HL-60 (cell line): ENCODE results near the gene EPB41L2.

Source experiments
- DNase-seq, 2 experiments: peaks; one replicate each; pipeline ENCODE4 v3.0.0-alpha.2; 2010 to 2020; ENCODE audit warnings: low read depth in 1 of 2, low spot score in 1 of 2
- H3K27ac ChIP-seq: fragments of 250-450 bp; sonication (Bioruptor Pico); replicated peaks from 2 replicates; pipeline ENCODE4 v1.5.1; 2020; ENCODE audit warnings: mild to moderate bottlenecking, moderate library complexity
- H3K27me3 ChIP-seq: fragments of 250-450 bp; sonication (Bioruptor Pico); 2 replicates; pipeline ENCODE4 v1.5.1; 2021; ENCODE audit warnings: mild to moderate bottlenecking, moderate library complexity; ENCODE audit not compliant: insufficient read depth, poor library complexity, severe bottlenecking
- H3K4me3 ChIP-seq: replicated peaks from 2 replicates; pipeline ENCODE4 v1.5.1; 2011; ENCODE audit warnings: mild to moderate bottlenecking, control low read depth, low read length; ENCODE audit not compliant: insufficient read depth
- GABPA ChIP-seq: IDR thresholded peaks from 2 replicates; pipeline ENCODE4 v1.6.1; 2012; ENCODE audit warnings: low read depth
- POLR2AphosphoS5 ChIP-seq: IDR thresholded peaks from 2 replicates; pipeline ENCODE4 v1.6.1; 2012; ENCODE audit warnings: low read depth
- SPI1 ChIP-seq: IDR thresholded peaks from 2 replicates; pipeline ENCODE4 v1.6.1; 2012; ENCODE audit warnings: low read depth, mild to moderate bottlenecking, borderline replicate concordance
- long read RNA-seq: library from polyadenylated mRNA; unstranded; transcript quantifications from one replicate; pipeline ENCODE4 v2.0.0, GENCODE V29; 2020
- TF ChIP-seq, protein P1 (sequence below): IDR thresholded peaks from 2 replicates; pipeline ENCODE4 v1.6.1; 2012; ENCODE audit warnings: low read depth; ENCODE audit not compliant: insufficient replicate concordance
- TF ChIP-seq, protein P2 (sequence below): IDR thresholded peaks from one replicate; pipeline ENCODE4 v1.5.1; 2011; ENCODE audit warnings: low read length, control low read depth, inconsistent platforms; ENCODE audit not compliant: insufficient read depth

Gene EPB41L2
- long read RNA-seq = 0 reads

DNA sequence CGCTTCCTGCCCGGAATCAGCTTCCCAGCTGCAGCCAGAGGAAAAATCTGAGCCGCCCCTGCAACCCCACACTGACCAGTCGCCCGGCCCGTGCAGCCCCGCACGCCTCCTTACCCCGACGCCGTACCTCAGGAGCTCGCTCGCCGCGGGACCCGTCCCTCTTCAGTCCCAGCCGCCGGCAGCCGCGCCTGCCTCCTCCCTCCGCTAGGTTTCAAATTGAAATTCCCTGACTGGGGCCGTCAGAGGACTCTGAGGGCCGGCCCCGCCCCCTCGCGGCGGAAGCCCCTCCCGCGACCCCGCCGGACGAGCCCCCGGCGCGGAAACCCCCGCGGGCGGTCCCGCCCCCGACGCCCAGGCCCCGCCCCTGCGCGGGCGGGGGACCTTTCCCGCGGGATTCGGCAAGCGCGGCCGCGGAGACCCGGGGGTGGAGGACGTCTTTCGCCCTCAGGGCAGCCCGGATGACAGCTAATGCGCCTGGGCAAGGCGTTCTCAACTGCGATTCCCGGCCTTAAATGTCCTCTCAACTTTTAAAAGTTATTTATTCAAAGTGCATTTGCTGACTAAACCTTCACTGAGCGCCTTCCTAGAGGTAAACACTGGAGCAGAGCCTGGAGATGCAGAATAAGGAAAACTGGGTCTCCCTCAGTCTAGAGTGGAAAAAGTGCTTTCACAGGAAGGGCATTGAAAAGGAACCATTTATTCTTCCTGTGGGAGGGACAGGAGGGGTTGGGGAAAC lies at the start of gene EPB41L2:
Gene EPB41L2, minus strand, starts transcription at position 218 of the 736 bp plus-strand sequence. CDS start 106,760 bp downstream, outside the sequence.
- H3K27me3 ChIP-seq = peaks cover 22% of the 10 kb centered on the region
- H3K27ac ChIP-seq = no peak within 1 kb of the TSS
- no peak for TF ChIP-seq POLR2AphosphoS5
- TF ChIP-seq SPI1 = no peak
- TF ChIP-seq, protein P1, sequence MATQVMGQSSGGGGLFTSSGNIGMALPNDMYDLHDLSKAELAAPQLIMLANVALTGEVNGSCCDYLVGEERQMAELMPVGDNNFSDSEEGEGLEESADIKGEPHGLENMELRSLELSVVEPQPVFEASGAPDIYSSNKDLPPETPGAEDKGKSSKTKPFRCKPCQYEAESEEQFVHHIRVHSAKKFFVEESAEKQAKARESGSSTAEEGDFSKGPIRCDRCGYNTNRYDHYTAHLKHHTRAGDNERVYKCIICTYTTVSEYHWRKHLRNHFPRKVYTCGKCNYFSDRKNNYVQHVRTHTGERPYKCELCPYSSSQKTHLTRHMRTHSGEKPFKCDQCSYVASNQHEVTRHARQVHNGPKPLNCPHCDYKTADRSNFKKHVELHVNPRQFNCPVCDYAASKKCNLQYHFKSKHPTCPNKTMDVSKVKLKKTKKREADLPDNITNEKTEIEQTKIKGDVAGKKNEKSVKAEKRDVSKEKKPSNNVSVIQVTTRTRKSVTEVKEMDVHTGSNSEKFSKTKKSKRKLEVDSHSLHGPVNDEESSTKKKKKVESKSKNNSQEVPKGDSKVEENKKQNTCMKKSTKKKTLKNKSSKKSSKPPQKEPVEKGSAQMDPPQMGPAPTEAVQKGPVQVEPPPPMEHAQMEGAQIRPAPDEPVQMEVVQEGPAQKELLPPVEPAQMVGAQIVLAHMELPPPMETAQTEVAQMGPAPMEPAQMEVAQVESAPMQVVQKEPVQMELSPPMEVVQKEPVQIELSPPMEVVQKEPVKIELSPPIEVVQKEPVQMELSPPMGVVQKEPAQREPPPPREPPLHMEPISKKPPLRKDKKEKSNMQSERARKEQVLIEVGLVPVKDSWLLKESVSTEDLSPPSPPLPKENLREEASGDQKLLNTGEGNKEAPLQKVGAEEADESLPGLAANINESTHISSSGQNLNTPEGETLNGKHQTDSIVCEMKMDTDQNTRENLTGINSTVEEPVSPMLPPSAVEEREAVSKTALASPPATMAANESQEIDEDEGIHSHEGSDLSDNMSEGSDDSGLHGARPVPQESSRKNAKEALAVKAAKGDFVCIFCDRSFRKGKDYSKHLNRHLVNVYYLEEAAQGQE = no peak
- TF ChIP-seq GABPA = no peak
- TF ChIP-seq, protein P2, sequence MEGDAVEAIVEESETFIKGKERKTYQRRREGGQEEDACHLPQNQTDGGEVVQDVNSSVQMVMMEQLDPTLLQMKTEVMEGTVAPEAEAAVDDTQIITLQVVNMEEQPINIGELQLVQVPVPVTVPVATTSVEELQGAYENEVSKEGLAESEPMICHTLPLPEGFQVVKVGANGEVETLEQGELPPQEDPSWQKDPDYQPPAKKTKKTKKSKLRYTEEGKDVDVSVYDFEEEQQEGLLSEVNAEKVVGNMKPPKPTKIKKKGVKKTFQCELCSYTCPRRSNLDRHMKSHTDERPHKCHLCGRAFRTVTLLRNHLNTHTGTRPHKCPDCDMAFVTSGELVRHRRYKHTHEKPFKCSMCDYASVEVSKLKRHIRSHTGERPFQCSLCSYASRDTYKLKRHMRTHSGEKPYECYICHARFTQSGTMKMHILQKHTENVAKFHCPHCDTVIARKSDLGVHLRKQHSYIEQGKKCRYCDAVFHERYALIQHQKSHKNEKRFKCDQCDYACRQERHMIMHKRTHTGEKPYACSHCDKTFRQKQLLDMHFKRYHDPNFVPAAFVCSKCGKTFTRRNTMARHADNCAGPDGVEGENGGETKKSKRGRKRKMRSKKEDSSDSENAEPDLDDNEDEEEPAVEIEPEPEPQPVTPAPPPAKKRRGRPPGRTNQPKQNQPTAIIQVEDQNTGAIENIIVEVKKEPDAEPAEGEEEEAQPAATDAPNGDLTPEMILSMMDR = no peak
- H3K4me3 ChIP-seq = peak within 1 kb of the TSS; percentile 47
- DNase-seq = peak in 1 of 2 experiments; percentile 4

DNA sequence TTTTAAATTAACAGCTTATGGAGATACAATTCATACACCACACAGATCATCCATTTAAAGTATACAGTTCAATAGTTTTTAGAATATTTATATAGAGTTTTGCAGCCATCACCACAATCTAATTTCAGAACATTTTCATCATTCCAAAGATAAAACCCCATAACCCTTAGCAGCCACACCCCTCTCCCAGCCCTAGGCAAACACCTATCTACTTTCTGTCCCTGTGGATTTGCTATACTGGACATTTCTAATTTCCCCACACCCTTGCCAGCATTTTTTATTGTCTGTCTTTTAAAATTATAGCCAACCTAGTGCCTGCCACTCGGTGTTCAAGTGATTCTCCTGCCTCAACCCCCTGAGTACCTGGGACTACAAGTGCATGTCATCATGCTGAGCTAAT lies 49.2 kb upstream of the EPB41L2 start:
- DNase-seq = no peak
- TF ChIP-seq GABPA (no peak), POLR2AphosphoS5 (no peak), SPI1 (no peak)
- TF ChIP-seq, protein P2 = no peak
- TF ChIP-seq, protein P1 = no peak
- Histone ChIP-seq H3K27me3 (no peaks in the 10 kb centered on the region), H3K4me3 (no peak overlapping the region), H3K27ac (no peak overlapping the region)

DNA sequence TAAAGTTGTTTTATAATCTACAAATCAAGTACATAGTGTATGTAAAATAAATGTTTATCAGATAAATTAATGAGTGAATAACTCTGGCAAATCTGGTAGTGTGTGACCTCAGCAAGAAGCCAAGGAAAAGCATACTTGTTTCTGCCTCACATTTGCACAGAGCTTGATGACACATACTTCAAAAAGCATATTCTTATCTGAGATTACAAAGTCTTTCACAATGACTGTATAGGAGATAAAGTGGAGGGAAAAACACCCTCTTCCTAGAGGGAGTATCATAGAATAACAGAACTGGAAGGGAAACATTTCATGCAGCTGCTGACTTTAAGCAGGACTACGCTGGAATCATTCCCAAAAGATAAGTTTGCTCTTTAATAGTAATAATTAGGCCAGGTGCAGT lies 44.1 kb upstream of the EPB41L2 start:
- DNase-seq = no peak
- Histone ChIP-seq H3K27me3 (no peaks in the 10 kb centered on the region), H3K4me3 (no peak overlapping the region), H3K27ac (no peak overlapping the region)
- TF ChIP-seq, protein P1 = no peak
- no peak for TF ChIP-seq GABPA
- no peak for TF ChIP-seq POLR2AphosphoS5
- TF ChIP-seq, protein P2 = no peak
- no peak for TF ChIP-seq SPI1
